Sigmoid colon (tissue), 4 donors: ENCODE data around the gene KLHL40.
"Not testable (repeated sequence)": the region's sequence is repeated elsewhere in the genome, so short reads cannot be mapped to it uniquely, and the experiment has no call there.

Source experiments
- EP300 ChIP-seq, 4 donors: sonication (generic); formaldehyde crosslinking; IDR thresholded peaks; one replicate each; pipeline ENCODE4 v1.6.1; 2017; ENCODE audit warnings: antibody characterized with exemption in 4 of 4
- POLR2A ChIP-seq, 2 donors: fragments of 450-650 bp; IDR thresholded peaks; one replicate each; pipeline ENCODE4 v1.6.1; 2016; ENCODE audit warnings: antibody characterized with exemption in 2 of 2, mild to moderate bottlenecking in 2 of 2, moderate library complexity in 2 of 2
- POLR2AphosphoS5 ChIP-seq, 4 donors: sonication (generic); formaldehyde crosslinking; IDR thresholded peaks; one replicate each; pipeline ENCODE4 v1.6.1; 2017; ENCODE audit warnings: antibody characterized with exemption in 4 of 4
- TF ChIP-seq, protein P1 (sequence below), 4 experiments: fragments of 450-650 bp in 3 of 4; fragments of 200-600 bp in 1 of 4; IDR thresholded peaks; one replicate each; pipeline ENCODE4 v1.5.1; 2016 to 2019; ENCODE audit warnings: antibody characterized with exemption in 4 of 4, mild to moderate bottlenecking in 3 of 4, moderate library complexity in 2 of 4

- TF ChIP-seq POLR2AphosphoS5, POLR2A, EP300 (IDR thresholded peaks at IDR 0.05): not testable (repeated sequence)
- TF ChIP-seq, protein P1, sequence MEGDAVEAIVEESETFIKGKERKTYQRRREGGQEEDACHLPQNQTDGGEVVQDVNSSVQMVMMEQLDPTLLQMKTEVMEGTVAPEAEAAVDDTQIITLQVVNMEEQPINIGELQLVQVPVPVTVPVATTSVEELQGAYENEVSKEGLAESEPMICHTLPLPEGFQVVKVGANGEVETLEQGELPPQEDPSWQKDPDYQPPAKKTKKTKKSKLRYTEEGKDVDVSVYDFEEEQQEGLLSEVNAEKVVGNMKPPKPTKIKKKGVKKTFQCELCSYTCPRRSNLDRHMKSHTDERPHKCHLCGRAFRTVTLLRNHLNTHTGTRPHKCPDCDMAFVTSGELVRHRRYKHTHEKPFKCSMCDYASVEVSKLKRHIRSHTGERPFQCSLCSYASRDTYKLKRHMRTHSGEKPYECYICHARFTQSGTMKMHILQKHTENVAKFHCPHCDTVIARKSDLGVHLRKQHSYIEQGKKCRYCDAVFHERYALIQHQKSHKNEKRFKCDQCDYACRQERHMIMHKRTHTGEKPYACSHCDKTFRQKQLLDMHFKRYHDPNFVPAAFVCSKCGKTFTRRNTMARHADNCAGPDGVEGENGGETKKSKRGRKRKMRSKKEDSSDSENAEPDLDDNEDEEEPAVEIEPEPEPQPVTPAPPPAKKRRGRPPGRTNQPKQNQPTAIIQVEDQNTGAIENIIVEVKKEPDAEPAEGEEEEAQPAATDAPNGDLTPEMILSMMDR (IDR thresholded peaks at IDR 0.05) = not testable (repeated sequence)
Measured at GRCh38 chr3:42722442-42722841, 37.1 kb downstream of the KLHL40 start.
